SK-N-MC (cell line): ENCODE results near the gene NAPSA.

Experiments used
- DNase-seq: peaks from one replicate; pipeline ENCODE4 v3.0.0-alpha.2; 2011; ENCODE audit warnings: low read depth, low spot score
- H3K27ac ChIP-seq: fragments of 200-600 bp; sonication (generic); 2 replicates; pipeline ENCODE4 v1.5.1; 2016; ENCODE audit warnings: mixed run types
- H3K36me3 ChIP-seq: fragments of 200-600 bp; sonication (generic); 2 replicates; pipeline ENCODE4 v1.6.1; 2017; ENCODE audit warnings: antibody characterized with exemption, low read length, mixed read lengths; ENCODE audit not compliant: insufficient read depth
- H3K4me3 ChIP-seq: fragments of 200-600 bp; sonication (generic); 2 replicates; pipeline ENCODE4 v1.5.1; 2016
- H3K9ac ChIP-seq: fragments of 200-600 bp; sonication (generic); 2 replicates; pipeline ENCODE4 v1.8.0; 2017; ENCODE audit warnings: mixed run types, mixed read lengths; ENCODE audit not compliant: insufficient read length
- H3K9me3 ChIP-seq: fragments of 200-600 bp; sonication (generic); 2 replicates; pipeline ENCODE4 v1.6.1; 2017; ENCODE audit warnings: low read depth, mild to moderate bottlenecking, antibody characterized with exemption, low read length, moderate library complexity, mixed read lengths
- EZH2 ChIP-seq: fragments of 200-600 bp; sonication (generic); IDR thresholded peaks from one replicate; pipeline ENCODE4 v1.6.1; 2017; ENCODE audit warnings: antibody characterized with exemption
- FOXP2 ChIP-seq: optimal IDR thresholded peaks from 2 replicates; pipeline ENCODE3; 2011; ENCODE audit warnings: mild to moderate bottlenecking, moderate library complexity; ENCODE audit not compliant: insufficient read depth; ENCODE audit errors: extremely low read length, control extremely low read depth
- POLR2AphosphoS5 ChIP-seq: IDR thresholded peaks from 2 replicates; pipeline ENCODE4 v1.6.1; 2012; ENCODE audit warnings: mild to moderate bottlenecking, low read depth, low read length, borderline replicate concordance

The NAPSA gene

DNA sequence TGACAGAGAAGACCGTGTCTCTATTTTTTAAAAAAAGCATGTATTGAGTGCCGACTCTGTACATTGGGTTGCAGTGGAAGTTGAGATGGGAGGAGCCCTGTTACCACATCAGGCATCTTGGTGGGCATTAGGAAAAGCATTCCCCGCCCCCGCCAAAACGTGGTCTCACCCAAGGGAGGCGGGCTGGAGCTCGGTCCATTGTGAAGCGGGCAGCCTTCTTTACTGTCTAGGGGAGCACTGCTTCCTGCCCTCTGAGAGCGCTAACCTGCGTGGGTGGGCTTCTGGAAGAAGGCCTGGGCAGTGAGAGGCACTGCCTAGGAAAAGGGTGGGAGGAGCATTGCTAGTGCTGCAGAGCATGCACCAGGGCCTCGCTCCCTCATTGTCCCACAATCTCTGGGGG is 14.7 kb upstream of the NAPSA start:
- no peak overlapping the region for H3K27ac ChIP-seq
- no peak overlapping the region for H3K4me3 ChIP-seq
- no peak for DNase-seq
- H3K9me3 ChIP-seq = no peaks in the 10 kb centered on the region
- no peak for TF ChIP-seq EZH2
- TF ChIP-seq POLR2AphosphoS5 = no peak
- TF ChIP-seq FOXP2 = no peak
- H3K9ac ChIP-seq = no peak overlapping the region
- peaks cover 29% of the 10 kb centered on the region; the same call in 1 of the 2 replicates for H3K36me3 ChIP-seq

DNA sequence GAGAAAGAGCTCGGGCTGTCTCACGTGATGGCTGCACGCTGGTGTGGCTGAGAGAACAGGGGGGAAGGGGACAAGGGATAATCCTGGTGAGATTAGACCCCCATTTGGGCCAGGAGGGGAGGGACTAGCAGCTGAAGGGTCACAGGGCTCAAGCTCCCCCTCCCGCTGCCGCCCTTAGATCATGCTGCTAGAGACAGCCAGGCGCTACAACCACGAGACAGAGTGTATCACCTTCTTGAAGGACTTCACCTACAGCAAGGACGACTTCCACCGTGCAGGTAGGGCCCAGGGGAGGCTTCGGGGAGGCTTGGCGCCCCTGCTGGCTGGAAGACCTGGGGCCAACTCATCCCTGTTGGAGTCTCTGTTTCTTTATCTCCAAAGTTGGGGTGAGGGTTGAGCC is 14.2 kb upstream of the NAPSA start:
- no peak overlapping the region for H3K9ac ChIP-seq
- H3K9me3 ChIP-seq = no peaks in the 10 kb centered on the region
- no peak overlapping the region for H3K27ac ChIP-seq
- H3K4me3 ChIP-seq = no peak overlapping the region
- DNase-seq = no peak
- TF ChIP-seq POLR2AphosphoS5 (no peak), FOXP2 (no peak), EZH2 (no peak)
- H3K36me3 ChIP-seq = peaks cover 29% of the 10 kb centered on the region; the same call in 1 of the 2 replicates

DNA sequence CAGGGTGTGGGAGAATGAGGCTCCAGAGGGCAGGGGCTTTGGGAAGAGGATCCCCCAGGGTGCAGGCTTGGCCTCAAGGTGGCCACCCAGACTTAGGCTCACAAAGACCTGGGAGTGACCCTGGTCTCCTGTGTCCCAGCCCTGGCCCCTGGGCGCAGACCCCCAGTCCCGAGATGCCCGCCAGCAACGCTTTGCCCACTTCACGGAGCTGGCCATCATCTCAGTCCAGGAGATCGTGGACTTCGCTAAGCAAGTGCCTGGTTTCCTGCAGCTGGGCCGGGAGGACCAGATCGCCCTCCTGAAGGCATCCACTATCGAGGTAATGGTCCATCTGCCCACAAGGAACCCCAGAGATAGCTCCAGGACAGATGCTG is 13.4 kb upstream of the NAPSA start:
- TF ChIP-seq POLR2AphosphoS5 (no peak), FOXP2 (no peak), EZH2 (no peak)
- DNase-seq = no peak
- Histone ChIP-seq H3K27ac (no peak overlapping the region), H3K9ac (no peak overlapping the region), H3K9me3 (no peaks in the 10 kb centered on the region), H3K4me3 (no peak overlapping the region), H3K36me3 (peaks cover 29% of the 10 kb centered on the region; the same call in 1 of the 2 replicates)

DNA sequence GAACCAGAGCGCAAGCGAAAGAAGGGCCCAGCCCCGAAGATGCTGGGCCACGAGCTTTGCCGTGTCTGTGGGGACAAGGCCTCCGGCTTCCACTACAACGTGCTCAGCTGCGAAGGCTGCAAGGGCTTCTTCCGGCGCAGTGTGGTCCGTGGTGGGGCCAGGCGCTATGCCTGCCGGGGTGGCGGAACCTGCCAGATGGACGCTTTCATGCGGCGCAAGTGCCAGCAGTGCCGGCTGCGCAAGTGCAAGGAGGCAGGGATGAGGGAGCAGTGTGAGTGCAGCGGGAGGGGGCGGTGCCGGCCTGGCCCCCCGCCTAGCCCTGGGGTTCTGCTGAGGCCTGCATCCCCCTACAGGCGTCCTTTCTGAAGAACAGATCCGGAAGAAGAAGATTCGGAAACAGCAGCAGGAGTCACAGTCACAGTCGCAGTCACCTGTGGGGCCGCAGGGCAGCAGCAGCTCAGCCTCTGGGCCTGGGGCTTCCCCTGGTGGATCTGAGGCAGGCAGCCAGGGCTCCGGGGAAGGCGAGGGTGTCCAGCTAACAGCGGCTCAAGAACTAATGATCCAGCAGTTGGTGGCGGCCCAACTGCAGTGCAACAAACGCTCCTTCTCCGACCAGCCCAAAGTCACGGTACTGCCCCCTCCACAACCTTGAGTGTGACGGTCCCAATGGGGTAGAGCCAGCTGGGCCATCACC is 12.9 kb upstream of the NAPSA start:
- Histone ChIP-seq H3K36me3 (peaks cover 29% of the 10 kb centered on the region; the same call in 1 of the 2 replicates), H3K9me3 (no peaks in the 10 kb centered on the region), H3K27ac (no peak overlapping the region), H3K4me3 (no peak overlapping the region), H3K9ac (no peak overlapping the region)
- no peak for DNase-seq
- no peak for TF ChIP-seq POLR2AphosphoS5

DNA sequence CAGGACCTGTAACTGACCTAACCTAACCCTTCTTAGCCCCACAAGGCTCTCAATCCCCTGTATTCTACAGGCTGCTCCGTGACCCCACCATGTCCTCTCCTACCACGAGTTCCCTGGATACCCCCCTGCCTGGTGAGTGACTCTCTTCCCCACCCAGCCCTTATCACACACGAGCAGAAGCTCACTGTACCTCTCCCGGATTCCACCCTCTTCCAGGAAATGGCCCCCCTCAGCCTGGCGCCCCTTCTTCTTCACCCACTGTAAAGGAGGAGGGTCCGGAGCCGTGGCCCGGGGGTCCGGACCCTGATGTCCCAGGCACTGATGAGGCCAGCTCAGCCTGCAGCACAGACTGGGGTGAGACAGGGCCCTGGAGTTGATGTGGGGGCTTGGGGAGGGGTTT is 12.1 kb upstream of the NAPSA start:
- H3K9ac ChIP-seq = no peak overlapping the region
- no peak overlapping the region for H3K27ac ChIP-seq
- peaks cover 29% of the 10 kb centered on the region; the same call in 1 of the 2 replicates for H3K36me3 ChIP-seq
- TF ChIP-seq FOXP2 = no peak
- no peak for TF ChIP-seq EZH2
- no peak for TF ChIP-seq POLR2AphosphoS5
- no peak for DNase-seq
- H3K4me3 ChIP-seq = no peak overlapping the region
- H3K9me3 ChIP-seq = no peaks in the 10 kb centered on the region

DNA sequence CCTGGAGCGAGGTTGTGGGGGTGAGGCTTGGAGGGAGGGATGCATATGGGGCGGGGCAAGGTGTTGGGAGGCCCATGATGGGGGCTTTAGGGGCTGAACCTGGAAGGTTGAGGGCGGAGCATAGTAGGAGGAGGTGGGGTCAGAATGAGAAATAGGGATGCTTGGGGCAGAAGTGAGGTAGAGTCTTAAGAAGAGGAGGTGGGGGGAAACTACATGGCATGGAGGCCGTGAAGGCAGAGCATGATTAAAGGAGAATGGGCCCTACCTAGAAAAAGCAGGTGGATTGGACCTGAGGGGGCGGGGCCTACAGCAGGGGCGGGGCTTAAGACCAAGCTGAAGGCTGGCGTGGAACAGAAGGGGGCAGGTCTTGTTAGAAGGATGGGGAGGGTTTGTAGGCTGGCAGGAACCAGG is 11.6 kb upstream of the NAPSA start:
- TF ChIP-seq EZH2 (no peak), POLR2AphosphoS5 (no peak), FOXP2 (no peak)
- no peaks in the 10 kb centered on the region for H3K9me3 ChIP-seq
- peak overlapping the region; percentile 51 for H3K4me3 ChIP-seq
- no peak overlapping the region for H3K27ac ChIP-seq
- no peak for DNase-seq
- peaks cover 27% of the 10 kb centered on the region; the same call in 1 of the 2 replicates for H3K36me3 ChIP-seq
- H3K9ac ChIP-seq = no peak overlapping the region

DNA sequence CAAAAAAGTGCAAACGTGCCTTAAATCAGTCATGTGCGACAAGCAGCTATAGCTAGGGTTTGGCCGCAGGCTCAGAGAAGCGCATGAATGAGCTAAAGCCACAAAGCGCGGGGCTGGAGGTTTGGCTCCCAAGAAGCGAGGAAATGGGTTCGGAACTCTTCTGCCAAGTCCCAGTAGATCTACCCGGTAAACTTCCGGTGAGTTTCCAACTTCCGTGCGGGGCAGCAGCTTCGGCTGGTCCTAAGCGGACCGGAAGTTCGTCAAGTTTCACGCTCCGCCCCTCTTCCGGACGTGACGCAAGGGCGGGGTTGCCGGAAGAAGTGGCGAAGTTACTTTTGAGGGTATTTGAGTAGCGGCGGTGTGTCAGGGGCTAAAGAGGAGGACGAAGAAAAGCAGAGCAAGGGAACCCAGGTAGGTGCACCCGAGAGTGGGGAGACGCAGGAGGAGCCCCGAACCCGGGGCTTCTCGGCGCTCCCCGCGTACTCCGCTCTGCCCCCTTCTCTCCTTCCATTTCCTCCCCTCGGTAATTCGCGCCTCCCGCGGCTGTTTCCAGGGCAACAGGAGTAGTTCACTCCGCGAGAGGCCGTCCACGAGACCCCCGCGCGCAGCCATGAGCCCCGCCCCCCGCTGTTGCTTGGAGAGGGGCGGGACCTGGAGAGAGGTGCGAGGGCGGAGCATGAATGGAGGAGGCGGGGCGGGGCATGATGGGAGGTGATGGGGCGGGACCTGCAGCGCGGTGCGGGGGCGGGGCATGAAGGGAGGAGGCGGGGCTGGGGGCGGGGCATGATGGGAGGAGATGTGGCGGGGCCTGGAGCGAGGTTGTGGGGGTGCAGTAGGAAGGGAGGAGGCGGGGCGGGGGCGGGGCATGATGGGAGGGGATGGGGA is 11.0 kb upstream of the NAPSA start, which contains the start of gene NR1H2:
Gene NR1H2 (plus strand): TSS at position 292 of the 885 bp plus-strand sequence. CDS start 1,149 bp downstream, outside the sequence.
- H3K4me3 ChIP-seq = peak within 1 kb of the TSS; percentile 91
- peak within 1 kb of the TSS; percentile 95 for H3K9ac ChIP-seq
- peak within 1 kb of the TSS; percentile 99 for H3K27ac ChIP-seq
- H3K9me3 ChIP-seq = no peaks in the 10 kb centered on the region
- H3K36me3 ChIP-seq = peaks cover 26% of the 10 kb centered on the region; the same call in 1 of the 2 replicates
- TF ChIP-seq POLR2AphosphoS5 = peak; percentile 76
- no peak for TF ChIP-seq EZH2
- no peak for TF ChIP-seq FOXP2
- DNase-seq = peak; percentile 96

DNA sequence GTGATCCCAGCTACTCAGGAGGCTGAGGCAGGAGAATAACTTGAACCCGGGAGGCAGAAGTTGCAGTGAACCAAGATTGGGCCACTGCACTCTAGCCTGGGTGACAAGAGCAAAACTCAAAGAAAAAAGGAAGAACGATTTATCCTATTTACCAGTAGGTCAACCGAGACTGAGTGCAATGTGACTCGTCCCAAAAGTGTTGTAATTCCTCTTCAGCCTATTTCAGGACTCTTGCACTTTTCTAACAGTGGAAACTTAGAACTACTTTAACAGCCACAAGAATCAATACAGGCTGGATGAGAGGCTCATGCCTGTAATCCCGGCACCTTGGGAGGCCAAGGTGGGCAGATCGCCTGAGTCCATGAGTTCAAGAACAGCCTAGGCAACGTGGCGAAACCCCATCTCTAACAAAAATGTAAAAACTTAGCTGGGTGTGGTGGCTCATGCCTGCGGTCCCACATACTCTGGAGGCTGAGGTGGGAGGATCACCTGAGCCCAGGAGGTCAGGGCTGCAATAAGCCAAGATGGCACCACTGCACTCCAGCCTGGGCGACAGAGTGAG is 6.6 kb upstream of the NAPSA start:
- no peak overlapping the region for H3K4me3 ChIP-seq
- no peak overlapping the region for H3K9ac ChIP-seq
- TF ChIP-seq POLR2AphosphoS5 = no peak
- no peak for TF ChIP-seq EZH2
- TF ChIP-seq FOXP2 = no peak
- H3K9me3 ChIP-seq = no peaks in the 10 kb centered on the region
- no peak for DNase-seq
- H3K36me3 ChIP-seq = no peaks in the 10 kb centered on the region
- no peak overlapping the region for H3K27ac ChIP-seq
